ENCODE measurements around the gene OR2T4. TPM values are rescaled to one million over a fixed set of nuclear protein-coding genes. Genes with fewer than 3 reads are reported as not detected.

OR2T4 gene
- total RNA-seq, 1 experiment from 2014 or later, result not detected

DNA sequence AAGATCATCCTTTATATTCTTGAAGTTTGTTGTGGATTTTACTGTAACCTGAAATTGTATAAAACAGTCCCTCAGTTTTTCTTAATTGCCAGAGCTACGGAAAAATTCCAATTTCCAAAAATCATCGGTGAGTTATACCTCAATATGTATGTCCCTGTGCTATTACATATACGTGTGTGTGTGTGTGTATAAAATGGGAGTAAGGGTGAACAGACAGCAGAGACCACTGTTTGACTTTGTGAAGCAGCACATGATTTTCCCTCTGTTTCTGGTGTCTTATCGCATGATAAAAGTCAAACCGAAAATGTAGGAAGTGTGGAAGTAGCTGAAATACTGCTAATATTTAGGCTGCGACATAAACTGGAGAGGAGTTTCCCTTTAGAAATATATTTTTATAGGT lies 42.6 kb downstream of the OR2T4 start:
- peak; percentile 1 for DNase-seq
- H3K4me3 ChIP-seq (ENCODE audit: insufficient read depth, low read depth, low read length), result no peak overlapping the region
- no peaks in the 10 kb centered on the region for H3K27me3 ChIP-seq (ENCODE audit: control insufficient read depth, insufficient read depth, low read length)
- no peaks in the 10 kb centered on the region for H3K36me3 ChIP-seq (replicated peaks; ENCODE audit: control insufficient read depth, insufficient read depth, low read length)

- Histone ChIP-seq H3K36me3 (replicated peaks; ENCODE audit: control insufficient read depth, insufficient read depth, low read length) (no peaks in the 10 kb centered on the region), H3K27me3 (ENCODE audit: control insufficient read depth, insufficient read depth, low read length) (no peaks in the 10 kb centered on the region), H3K4me3 (ENCODE audit: insufficient read depth, low read depth, low read length) (no peak overlapping the region)
- no peak for DNase-seq
These were observed 45.5 kb downstream of the OR2T4 start for GRCh38 chr1:248406721-248407692.

Other genes with a start within 250 kb of the OR2T4 start
- not detected in 2 replicates for gene OR2M5, start 216.5 kb upstream of the OR2T4 start, total RNA-seq (2014; rRNA removed; shearing (Covaris generic))
- gene OR2M2, start 186.8 kb upstream of the OR2T4 start, total RNA-seq (2014; rRNA removed; shearing (Covaris generic)), result not detected in 2 replicates
- not detected in 2 replicates for gene OR2M3, start 164.4 kb upstream of the OR2T4 start, total RNA-seq (2014; rRNA removed; shearing (Covaris generic))
- not detected in 2 replicates for gene OR2M4, start 130.2 kb upstream of the OR2T4 start, total RNA-seq (2014; rRNA removed; shearing (Covaris generic))
- gene OR2T33, start 83.7 kb upstream of the OR2T4 start, total RNA-seq (2014; rRNA removed; shearing (Covaris generic)), result not detected in 2 replicates
- gene OR2T12, start 58.2 kb upstream of the OR2T4 start, total RNA-seq (2014; rRNA removed; shearing (Covaris generic)), result not detected in 2 replicates
- not detected in 2 replicates for gene OR2M7, start 37.1 kb upstream of the OR2T4 start, total RNA-seq (2014; rRNA removed; shearing (Covaris generic))
- gene OR14C36, start 12.9 kb upstream of the OR2T4 start, total RNA-seq (2014; rRNA removed; shearing (Covaris generic)), result not detected in 2 replicates
- gene OR2T6, start 14.1 kb downstream of the OR2T4 start, total RNA-seq (2014; rRNA removed; shearing (Covaris generic)), result not detected in 2 replicates
- not detected in 2 replicates for gene OR2T1, start 41.4 kb downstream of the OR2T4 start, total RNA-seq (2014; rRNA removed; shearing (Covaris generic))
- gene OR2T2, start 84.0 kb downstream of the OR2T4 start, total RNA-seq (2014; rRNA removed; shearing (Covaris generic)), result not detected in 2 replicates
- gene OR2T3, start 111.7 kb downstream of the OR2T4 start, total RNA-seq (2014; rRNA removed; shearing (Covaris generic)), result not detected in 2 replicates
- gene OR2T5, start 126.9 kb downstream of the OR2T4 start, total RNA-seq (2014; rRNA removed; shearing (Covaris generic)), result not detected in 2 replicates
- not detected in 2 replicates for gene OR2G6, start 146.4 kb downstream of the OR2T4 start, total RNA-seq (2014; rRNA removed; shearing (Covaris generic))
- gene OR2T29, start 201.1 kb downstream of the OR2T4 start, total RNA-seq (2014; rRNA removed; shearing (Covaris generic)), result not detected in 2 replicates
- not detected in 2 replicates for gene OR2T34, start 213.1 kb downstream of the OR2T4 start, total RNA-seq (2014; rRNA removed; shearing (Covaris generic))
- gene OR2T10, start 236.0 kb downstream of the OR2T4 start, total RNA-seq (2014; rRNA removed; shearing (Covaris generic)), result not detected in 2 replicates